GM19351 (cell line): ENCODE results near the gene KBTBD12.
"Not testable (repeated sequence)": the region's sequence is repeated elsewhere in the genome, so short reads cannot be mapped to it uniquely, and the experiment has no call there.

Experiments
- ATAC-seq: cut with Tn5 transposase; IDR thresholded peaks from one replicate; pipeline ENCODE4 v1.9.1; 2021; ENCODE audit warnings: mild to moderate bottlenecking, moderate library complexity; ENCODE audit not compliant: unreplicated experiment

KBTBD12 gene, protein sequence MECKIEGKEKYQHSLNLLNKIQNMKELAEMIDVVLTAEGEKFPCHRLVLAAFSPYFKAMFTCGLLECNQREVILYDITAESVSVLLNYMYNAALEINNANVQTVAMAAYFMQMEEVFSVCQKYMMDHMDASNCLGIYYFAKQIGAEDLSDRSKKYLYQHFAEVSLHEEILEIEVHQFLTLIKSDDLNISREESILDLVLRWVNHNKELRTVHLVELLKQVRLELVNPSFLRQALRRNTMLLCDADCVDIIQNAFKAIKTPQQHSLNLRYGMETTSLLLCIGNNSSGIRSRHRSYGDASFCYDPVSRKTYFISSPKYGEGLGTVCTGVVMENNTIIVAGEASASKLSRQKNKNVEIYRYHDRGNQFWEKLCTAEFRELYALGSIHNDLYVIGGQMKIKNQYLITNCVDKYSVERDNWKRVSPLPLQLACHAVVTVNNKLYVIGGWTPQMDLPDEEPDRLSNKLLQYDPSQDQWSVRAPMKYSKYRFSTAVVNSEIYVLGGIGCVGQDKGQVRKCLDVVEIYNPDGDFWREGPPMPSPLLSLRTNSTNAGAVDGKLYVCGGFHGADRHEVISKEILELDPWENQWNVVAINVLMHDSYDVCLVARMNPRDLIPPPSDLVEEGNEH

DNA sequence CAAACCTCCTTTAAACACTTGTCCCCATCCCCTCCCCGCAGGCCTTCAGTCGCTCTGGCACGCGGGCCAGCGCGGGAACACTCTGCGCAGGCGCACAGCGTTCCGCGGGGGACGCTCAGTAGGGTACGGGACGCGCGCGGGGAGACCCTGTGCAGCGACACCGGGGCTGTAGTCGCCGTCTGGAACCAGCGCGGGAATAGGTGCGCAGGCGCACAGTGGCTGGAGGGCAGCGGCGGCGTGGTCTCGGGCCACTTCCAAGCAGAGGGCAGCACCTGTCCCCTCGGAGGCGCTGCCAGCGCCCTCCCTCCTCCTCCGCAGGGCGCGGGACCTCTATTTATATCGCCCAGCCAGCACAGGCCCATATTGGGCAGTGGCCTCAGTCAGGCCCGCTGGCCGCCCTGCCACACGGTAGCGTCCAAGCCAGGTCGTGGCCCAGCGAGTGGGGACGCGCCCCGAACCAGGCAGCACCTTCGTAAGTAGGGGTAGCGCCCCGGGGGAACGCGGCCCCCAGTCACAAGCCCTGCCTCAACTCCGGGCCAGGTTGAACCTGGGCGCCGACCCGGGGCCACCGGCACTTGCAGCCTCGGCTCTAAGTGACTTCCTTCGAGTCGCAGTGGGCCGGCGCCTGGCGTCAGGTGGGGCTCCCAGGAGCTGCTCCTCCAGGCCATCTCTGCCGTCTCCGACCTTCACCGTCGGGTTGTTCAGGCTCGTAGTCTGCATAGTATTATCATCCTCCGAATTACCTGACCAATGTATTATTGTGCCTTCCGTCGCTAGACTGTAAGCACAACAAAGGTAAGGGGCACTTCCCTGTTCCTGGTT, at the start of gene KBTBD12:
TSS of gene KBTBD12 (plus strand) at position 118 of the 822 bp plus-strand sequence. CDS start 7,830 bp downstream, outside the sequence.
- ATAC-seq = no peak

DNA sequence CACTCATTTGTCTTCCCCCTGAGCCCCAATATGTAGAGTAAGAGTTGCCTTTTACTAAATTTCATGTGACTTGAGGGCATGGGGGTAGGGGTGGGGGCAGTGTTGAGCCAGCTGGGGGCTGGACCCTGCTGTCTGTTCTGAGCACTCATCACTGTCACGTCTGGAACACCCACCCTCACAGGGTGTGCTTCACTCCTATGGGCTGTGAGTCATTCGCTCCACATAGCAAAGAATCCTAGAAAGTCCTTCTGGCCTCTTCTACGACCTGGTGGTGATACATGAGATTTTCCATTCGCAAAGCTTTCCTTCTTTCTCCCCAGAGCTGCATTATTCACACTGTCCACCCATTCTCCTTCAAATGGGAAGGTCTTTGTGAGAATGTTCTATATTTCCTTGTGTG, 49.1 kb upstream of the KBTBD12 start:
- ATAC-seq = no peak

DNA sequence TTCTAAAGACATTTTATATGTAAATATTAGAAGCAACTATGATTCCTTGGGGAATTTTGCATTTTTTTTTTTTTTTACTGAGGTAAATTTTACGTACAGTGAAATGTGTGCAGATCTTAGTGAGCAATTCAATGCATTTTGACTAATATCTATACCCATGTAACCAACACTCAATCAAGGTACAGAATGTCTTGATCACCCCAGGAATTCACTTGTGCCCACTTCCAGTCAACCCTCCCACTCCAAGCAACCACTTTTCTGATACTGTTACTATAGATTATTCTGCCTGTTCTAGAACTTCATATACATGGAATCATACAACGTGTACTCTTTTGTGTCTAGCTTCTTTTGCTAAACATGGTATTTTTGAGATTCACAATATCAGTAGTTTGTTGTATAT, 47.6 kb upstream of the KBTBD12 start:
- no peak for ATAC-seq

DNA sequence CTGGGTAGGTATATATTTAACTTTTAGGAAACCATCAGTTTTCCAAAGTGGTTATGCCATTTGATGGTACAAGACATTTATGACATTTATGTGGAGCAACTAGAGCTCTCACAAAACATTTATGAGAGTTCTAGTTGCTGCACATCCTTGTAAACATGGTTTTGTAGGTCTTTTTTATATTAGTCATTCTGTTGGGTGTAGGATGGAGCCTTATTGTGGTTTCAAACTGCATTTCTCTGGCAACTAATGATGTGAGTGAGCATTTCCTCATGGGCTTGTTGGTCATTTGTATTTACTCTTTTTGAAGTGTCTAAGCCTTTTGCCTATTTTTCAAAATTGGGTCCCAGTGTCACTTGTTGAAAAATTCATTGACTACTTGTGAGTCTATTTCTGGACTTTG, 47.0 kb upstream of the KBTBD12 start:
- no peak for ATAC-seq

DNA sequence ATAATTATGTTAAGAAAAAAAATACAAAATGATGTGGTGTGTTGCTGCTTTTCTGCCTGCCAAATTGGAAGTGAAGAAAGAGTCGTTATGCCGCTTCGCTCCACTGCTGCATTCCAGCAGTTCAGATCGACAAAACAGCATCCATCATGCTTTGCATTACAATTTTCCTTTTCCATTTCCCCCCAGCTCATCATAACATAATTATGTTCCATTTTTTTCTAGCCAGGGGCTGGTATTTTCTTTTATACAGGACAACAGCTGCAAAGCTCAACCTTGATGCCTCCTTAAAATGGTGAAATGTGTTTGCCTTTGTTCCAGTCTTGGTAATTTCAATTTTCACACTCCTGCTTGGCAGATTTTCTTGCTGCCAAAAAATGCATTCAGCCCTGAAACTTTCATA, 44.9 kb upstream of the KBTBD12 start:
- ATAC-seq = no peak

DNA sequence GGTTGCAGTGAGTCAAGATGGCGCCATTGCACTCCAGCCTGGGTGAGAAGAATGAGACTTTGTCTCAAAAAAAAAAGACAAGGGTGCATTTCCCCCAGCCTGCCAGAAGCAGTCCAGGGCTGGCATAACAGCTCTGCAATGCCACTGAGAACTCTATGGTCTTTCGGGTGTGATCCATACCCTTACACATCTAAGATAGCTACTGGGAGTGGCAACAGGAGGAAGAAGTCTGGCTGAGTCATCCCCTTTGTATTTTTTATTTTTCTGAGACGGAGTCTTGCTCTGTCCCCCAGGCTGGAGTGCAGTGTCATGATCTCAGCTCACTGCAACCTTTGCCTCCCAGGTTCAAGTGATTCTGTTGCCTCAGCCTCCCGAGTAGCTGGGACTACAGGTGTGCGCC, 40.9 kb upstream of the KBTBD12 start:
- not testable (repeated sequence) for ATAC-seq

DNA sequence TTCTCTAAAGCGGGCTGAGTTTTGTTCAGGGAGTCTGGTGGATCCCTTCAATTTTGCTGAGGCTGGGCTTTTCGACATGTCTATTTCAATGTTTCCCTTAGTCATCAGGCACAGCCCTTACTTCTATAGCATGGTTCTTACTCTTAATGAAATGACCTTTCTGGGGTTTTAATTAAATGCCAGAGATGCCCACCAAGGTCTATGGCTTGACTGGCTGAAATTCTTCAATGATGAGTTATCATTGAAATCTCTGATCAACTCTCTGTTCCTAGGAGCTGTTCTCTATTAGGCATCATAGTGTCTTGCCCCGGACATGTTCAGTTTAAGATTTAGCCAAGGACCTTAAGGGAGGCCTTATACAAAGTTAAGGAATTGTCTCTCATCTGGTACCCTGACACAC, 33.4 kb upstream of the KBTBD12 start:
- no peak for ATAC-seq

DNA sequence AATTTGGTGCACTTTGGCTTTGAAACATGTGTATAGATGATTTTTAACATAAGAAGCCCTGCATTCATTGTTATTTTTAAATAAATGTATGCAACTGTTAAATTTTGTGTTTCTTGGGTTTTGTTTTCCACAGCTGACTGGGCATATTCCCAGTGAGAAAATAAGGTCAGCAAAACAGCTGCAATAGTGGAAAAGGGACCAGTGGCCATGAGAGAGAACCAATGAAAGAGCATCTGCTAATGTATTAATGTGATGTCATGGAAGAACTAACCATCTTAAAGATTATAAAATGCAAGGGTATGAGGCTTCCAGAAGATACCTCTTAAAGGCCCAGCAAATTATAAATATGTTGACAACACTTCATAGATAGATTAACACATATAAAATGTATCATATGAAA, 31.0 kb upstream of the KBTBD12 start:
- ATAC-seq = no peak

DNA sequence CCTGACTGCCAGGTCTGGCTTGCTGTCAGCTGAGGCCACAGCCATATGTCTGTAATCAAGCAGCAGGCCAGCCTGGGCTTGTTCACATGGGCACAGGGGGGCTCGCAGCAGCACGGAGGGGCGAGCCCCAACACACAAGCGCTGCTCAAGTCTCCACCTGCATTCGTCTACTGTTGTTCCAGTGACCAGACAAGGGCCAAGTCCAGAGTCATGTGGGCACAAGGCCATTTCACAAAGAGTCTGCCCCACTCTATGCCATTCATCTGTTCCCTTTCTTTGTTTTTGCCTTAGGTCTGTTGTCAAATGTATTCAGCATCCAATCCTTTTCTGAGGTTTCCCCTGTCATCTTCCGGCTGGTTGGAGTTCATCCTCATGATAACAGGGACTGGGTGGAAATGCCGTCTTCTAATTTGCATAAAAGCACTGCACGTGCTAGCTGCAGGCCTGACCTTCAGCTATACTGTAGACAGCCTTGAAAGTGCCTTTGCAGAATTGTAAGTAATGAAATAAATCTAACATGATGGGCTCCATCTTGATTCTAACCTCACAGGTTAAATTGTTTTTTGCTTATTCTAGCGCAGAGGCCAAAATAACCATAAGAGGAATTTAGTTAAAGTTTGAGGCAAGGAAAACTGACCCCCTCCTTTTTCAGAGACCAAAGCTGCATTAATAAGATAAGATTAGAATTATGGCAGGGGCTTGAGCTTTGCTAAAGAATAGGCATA, 28.6 kb upstream of the KBTBD12 start:
- no peak for ATAC-seq

DNA sequence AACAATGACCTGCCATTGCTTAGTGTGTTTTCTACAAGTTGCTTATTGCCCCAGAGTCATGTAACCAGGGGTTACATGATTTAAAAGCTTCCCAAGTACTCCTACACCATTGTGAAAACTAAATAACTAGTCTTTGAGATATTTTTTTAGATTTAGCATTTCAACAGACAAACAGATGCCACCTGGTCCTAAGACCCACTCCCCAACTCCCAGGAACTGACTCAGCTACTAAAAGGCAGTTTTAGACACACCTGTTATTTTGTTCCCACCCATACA, 28.1 kb upstream of the KBTBD12 start:
- ATAC-seq = no peak

DNA sequence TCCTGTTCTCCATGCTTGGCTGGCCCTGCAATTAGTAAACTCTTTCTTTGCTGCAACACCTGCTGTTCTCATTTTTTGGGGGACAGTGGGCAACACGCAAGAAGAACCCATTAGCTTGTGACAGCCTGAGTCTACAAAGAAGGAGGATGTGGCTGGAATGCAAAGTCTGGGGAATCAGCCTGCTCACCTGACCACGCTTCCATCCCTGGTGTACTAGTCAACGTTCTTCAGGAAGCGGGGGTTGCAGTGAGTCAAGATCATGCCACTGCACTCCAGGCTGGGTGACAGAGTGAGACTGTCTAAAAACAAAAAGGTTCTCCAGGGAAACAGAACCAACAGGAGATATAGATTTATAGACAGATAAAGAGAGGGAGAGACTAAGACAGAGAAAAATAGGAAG, 27.7 kb upstream of the KBTBD12 start:
- no peak for ATAC-seq

DNA sequence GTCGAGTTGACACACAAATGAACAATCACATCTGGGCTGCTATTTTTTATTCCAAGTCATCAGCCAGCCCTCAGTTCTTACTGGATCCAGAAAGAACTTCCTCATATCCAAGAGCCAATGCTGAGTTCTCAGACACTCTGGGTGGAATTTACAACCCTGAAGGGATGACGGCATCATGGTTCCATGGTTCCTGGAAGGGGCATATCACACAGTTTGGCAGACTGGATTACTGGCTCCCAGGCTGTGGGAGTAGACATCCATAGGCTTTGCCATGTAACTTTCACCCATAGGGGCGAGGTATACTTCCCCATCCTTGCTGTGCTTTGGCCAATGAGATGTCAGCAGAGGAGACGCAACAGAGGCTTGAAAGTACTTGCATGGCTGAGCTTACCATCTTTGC, 26.9 kb upstream of the KBTBD12 start:
- ATAC-seq = no peak

DNA sequence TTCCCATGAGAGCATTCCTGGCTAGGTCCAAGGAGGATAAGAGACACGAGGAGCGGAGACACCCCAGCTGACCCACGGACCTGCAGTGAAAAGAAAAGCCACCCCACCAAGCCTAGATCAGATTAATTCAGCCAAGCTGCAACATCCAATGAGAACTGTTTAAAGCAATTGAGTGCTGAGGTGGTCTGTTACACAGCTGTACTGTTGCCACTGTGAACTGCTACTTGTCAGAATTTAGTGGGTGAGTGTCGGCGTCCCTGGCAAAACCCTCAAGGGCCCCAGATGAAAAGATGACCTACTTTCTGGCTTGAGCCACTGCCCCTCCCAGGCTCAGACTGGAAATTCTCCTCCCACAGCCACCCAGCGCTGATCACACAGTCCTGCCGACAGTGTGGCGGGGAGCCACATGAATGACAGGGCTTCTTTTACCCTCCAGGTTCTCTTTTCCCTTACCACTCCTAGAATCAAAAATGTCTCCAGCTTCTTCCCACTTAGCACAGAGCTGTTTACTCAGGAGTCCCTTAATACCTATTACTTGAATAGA, 26.4 kb upstream of the KBTBD12 start:
- no peak for ATAC-seq

DNA sequence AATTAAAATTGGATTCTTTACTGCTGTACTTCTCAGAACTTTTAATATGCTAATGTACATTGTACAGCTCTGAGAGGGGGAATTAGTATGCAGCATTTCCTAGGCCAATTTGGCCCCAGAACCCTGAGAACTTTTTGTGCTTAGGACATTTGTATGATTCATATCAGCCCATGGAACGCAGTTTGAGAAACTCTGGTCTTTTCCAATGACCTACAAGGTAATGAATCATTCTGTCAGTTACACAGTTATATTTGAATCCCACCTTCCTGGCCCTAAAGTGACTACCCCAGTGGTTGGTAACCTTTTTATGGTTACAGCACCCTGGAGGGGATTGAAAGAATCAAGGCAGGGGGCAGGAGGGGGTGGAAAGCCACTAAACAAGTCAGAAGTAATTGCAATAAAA, 25.6 kb upstream of the KBTBD12 start:
- ATAC-seq = no peak

DNA sequence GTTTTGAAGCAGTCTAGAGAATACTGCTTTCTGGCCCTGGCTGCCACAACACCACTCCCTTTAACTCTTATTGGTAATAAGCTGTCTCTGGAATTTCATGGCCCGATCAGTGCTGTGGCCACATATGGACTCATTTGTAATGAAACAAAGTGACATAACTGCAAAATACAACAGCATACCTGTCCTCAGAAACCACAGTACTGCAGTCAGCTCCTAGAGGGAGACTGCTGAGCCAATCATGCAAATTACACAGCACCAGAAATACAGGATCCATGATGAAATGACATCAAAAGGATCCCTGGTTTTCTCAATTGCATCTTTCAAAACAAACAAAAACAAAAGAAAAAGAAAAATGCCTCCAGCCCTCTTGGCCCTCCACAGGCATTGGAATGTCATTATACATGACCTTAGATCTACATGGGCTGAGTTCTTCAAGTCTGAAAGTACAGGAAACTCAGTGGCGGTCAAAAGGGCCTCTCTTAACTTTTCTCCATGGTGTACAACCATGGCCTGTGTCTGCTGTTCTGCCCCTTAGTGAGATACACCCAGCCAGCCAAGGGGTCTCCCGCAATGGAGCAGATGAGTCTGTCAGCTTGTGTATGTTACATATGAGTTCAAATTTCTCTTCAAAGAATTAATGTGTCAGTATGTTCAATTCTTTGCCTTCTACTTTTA, 24.9 kb upstream of the KBTBD12 start:
- no peak for ATAC-seq

DNA sequence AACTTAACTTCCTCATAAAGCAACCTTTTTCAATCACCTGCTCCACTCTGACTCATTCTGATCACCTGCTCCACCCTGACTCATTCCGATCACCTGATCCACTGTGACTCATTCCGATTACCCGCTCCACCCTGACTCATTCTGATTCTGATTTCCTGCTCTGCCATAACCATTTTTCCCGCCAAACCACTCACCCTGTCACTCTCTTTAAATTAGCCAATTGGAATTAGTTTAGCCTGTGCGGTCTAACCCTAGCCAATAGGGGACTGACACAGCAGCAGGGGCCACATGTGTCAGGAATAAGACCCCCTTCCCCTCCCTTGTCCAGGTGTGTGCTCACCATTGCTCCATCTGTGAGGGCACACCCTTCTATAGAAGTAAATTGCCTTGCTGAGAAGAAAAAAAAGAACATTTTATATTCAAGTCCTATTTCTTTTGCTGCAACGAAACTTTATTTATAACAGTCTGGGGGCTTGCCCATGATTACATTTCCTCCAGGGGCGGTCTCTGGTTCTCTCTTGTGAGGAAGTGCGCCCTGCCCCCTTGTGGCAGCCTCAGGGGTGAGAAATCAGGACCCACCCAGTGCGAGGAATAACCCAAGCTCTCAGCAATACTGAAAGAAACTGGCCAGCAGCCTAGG, 24.3 kb upstream of the KBTBD12 start:
- not testable (repeated sequence) for ATAC-seq

DNA sequence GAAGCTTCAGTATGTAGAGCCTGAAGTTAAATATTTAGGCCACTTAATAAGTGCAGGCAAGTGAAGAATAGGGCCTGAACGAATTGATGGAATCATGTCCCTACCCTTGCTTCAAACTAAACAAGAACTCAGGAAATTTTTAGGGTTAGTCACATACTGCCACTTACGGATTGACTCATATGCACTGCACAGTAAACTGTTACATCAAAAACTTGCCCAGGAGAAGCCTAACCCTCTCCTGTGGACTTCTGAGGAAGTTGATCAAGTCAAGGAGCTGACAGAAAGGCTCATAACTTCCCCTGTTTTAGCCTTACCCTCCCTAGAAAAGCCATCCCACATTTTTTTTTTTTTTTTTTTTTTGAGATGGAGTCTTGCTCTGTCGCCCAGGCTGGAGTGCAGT, 20.6 kb upstream of the KBTBD12 start:
- no peak for ATAC-seq

DNA sequence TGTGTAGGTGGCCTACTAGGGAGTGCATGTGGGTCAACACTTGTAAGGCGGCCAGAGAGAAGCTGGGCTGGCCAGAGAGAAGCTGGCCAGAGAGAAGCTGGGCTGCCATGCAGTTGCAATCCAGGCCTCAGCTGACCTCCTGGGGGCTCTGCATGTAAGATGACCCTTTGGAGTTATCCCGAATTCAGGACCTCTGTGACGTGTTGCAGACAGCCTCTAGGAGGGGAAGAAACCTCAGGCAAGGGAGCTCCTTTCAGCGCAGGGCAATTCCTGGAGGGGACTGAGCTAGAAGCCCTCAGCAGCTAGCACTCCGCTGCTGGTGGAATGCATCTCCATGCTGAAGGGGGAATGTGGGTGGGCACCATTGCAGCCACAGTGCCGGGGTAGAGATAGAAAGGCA, 15.8 kb upstream of the KBTBD12 start:
- ATAC-seq = no peak

DNA sequence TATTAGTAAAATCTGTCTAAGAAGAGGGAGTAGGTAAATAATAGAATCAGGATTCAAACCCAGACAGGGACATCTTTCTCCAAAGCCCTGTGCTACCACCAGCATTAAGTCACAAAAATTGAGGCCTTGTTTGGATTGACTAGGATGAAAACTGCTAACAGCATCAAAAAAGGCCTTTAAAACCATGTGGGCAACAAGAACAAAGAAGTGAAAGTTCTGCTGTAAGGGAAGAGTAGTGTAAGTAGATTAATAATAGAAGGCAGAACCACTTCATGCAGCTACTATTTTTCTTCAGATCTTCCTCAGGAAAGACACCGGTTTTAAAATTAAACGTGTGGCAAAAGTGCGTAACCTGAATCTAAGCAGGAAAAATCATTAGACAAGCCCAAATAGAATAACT, 15.3 kb upstream of the KBTBD12 start:
- no peak for ATAC-seq

DNA sequence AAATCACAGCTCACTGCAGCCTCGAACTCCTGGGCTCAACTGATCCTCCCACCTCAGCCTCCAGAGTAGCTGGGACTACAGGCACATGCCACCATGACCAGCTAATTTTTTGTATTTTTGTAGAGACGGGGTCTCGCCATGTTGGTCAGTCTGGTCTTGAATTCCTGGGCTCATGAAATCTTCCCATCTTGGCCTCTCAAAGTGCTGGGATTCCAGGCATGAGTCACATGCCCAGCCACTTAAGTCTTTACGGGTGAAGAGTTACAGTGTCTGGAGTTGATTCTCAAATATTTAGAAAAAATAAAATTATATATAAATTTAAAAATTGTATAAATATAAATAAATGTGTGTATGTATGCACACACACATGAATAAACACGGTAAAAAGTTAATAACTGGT, 14.5 kb upstream of the KBTBD12 start:
- ATAC-seq = no peak
